ENCODE measurements around the gene ASB2.

Gene ASB2, protein sequence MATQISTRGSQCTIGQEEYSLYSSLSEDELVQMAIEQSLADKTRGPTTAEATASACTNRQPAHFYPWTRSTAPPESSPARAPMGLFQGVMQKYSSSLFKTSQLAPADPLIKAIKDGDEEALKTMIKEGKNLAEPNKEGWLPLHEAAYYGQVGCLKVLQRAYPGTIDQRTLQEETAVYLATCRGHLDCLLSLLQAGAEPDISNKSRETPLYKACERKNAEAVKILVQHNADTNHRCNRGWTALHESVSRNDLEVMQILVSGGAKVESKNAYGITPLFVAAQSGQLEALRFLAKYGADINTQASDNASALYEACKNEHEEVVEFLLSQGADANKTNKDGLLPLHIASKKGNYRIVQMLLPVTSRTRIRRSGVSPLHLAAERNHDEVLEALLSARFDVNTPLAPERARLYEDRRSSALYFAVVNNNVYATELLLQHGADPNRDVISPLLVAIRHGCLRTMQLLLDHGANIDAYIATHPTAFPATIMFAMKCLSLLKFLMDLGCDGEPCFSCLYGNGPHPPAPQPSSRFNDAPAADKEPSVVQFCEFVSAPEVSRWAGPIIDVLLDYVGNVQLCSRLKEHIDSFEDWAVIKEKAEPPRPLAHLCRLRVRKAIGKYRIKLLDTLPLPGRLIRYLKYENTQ

GRCh38 chr14:93976477-93977057, at the start of gene ASB2:
Gene ASB2, minus strand, starts transcription at chr14:93976570. Its CDS starts 12,031 bp downstream, at chr14:93964539.
- H3K4me3 ChIP-seq (ENCODE audit: low read depth in 1 of 2, low read length in 1 of 2) = no peak within 1 kb of the TSS
- H3K36me3 ChIP-seq = no peaks in the 10 kb centered on the region
- peaks cover 0 to 4% of the 10 kb centered on the region in 2 experiments for H3K4me1 ChIP-seq (ENCODE audit: control insufficient read depth in 1 of 2, insufficient read depth in 1 of 2, low read depth in 1 of 2, low read length in 1 of 2)
- TF ChIP-seq CTCF (IDR thresholded peaks at IDR 0.05) = no peak
- no peaks in the 10 kb centered on the region for H3K9me3 ChIP-seq
- peaks cover 41% of the 10 kb centered on the region for H3K27me3 ChIP-seq
- H3K27ac ChIP-seq = no peak within 1 kb of the TSS

DNA sequence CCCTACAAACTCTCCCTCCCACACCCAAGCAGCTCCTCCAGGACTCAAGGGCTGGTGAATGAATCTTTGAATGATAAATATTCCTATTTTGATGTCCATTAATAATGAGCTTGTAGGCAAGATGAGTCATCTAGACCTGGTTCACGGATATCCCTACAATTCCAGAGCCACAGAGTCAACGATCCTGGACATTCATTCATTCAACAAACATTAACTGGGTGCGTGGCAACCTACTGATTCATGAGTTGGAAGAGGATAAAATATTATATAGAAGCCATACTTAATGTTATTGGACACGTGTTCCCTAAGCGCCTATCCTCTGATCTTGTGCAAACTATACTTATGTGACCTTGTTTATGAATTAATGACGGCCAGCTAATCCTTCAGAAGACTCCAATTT, 49.4 kb upstream of the ASB2 start:
- TF ChIP-seq CTCF (IDR thresholded peaks at IDR 0.05) = no peak

GRCh38 chr14:94024549-94024948, 48.2 kb upstream of the ASB2 start:
- peaks cover 17 to 26% of the 10 kb centered on the region in 2 experiments for H3K4me1 ChIP-seq (ENCODE audit: control insufficient read depth in 1 of 2, insufficient read depth in 1 of 2, low read depth in 1 of 2, low read length in 1 of 2)
- no peaks in the 10 kb centered on the region for H3K9me3 ChIP-seq
- no peaks in the 10 kb centered on the region for H3K36me3 ChIP-seq
- TF ChIP-seq CTCF (IDR thresholded peaks at IDR 0.05) = no peak
- no peak overlapping the region for H3K27ac ChIP-seq
- H3K4me3 ChIP-seq (ENCODE audit: low read depth in 1 of 2, low read length in 1 of 2) = no peak overlapping the region
- no peaks in the 10 kb centered on the region for H3K27me3 ChIP-seq

More for the DNA sequence above, 49.4 kb upstream of the ASB2 start:
- H3K9me3 ChIP-seq = no peaks in the 10 kb centered on the region
- H3K4me3 ChIP-seq (ENCODE audit: low read depth in 1 of 2, low read length in 1 of 2) = peak overlapping the region; percentile 65 to 86
- no peaks in the 10 kb centered on the region for H3K27me3 ChIP-seq
- peaks cover 18 to 29% of the 10 kb centered on the region in 2 experiments for H3K4me1 ChIP-seq (ENCODE audit: control insufficient read depth in 1 of 2, insufficient read depth in 1 of 2, low read depth in 1 of 2, low read length in 1 of 2)
- H3K27ac ChIP-seq = no peak overlapping the region
- H3K36me3 ChIP-seq = no peaks in the 10 kb centered on the region

DNA sequence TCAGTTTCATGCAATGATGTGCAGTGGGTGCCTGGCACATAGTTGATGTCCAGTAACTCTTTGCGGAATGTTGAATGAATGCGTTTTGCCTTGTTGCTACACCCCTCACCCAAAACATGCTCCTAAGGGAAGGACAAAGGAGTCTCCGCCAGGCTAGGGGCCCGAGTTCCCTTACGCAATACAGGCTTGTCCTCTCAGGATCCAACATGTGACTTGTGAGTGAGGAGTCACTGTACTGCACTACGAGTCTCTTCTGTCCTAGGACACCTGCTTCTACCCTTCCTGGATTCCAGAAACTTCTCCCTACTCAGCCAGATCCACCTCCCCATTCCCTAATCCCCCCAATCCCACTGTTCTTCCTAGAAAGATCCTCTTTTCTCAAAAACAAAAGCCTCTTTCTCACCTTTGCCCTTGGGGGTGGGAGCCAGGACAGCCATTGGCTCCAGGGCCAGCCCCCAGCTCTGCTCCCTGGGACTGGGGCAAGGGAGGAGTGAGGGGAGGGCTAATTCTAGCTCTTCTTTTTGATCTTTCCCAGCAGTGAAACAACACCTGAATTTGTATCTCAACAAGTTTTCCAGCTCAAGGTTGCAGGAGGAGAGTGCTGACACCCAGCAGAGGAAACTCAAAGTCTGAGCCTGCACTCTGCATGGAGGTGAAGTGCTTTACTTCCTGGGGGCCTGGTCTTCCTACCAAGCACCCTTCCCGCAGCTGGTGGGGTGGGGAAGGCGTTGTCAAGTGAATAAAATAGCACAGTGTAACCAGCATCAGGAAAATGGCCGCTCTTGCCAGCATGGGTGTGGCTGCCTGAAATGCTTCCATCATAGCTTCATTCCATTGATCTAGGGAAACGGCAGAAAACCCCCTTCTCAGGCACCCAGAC, 46.4 kb upstream of the ASB2 start:
- TF ChIP-seq CTCF (IDR thresholded peaks at IDR 0.05) = no peak
- H3K27me3 ChIP-seq = peaks cover 8% of the 10 kb centered on the region
- no peaks in the 10 kb centered on the region for H3K9me3 ChIP-seq
- H3K36me3 ChIP-seq = no peaks in the 10 kb centered on the region
- H3K27ac ChIP-seq = no peak overlapping the region
- H3K4me3 ChIP-seq (ENCODE audit: low read depth in 1 of 2, low read length in 1 of 2) = no peak overlapping the region
- peaks cover 4 to 13% of the 10 kb centered on the region in 2 experiments for H3K4me1 ChIP-seq (ENCODE audit: control insufficient read depth in 1 of 2, insufficient read depth in 1 of 2, low read depth in 1 of 2, low read length in 1 of 2)

Data from neutrophil (primary cell).